NB4 (cell line): ENCODE data around the gene TRIM21.

Source experiments
- CTCF ChIP-seq: IDR thresholded peaks from one replicate; pipeline ENCODE4 v1.5.1; 2012; ENCODE audit warnings: low read depth, low read length
- MAX ChIP-seq: IDR thresholded peaks from 2 replicates; pipeline ENCODE4 v1.6.1; 2011; ENCODE audit warnings: low read depth, low read length
- MYC ChIP-seq: IDR thresholded peaks from 2 replicates; pipeline ENCODE4 v1.6.1; 2011; ENCODE audit warnings: low read depth, low read length
- POLR2A ChIP-seq: IDR thresholded peaks from 2 replicates; pipeline ENCODE4 v1.6.1; 2011; ENCODE audit warnings: mild to moderate bottlenecking; ENCODE audit not compliant: insufficient read length; ENCODE audit errors: extremely low read depth

GRCh38 chr11:4381901-4382300 is 11.6 kb downstream of the TRIM21 start:
- TF ChIP-seq POLR2A (no peak), CTCF (no peak), MYC (no peak), MAX (no peak)
